Right ventricle myocardium superior (tissue), 1 donor: Measurements from ENCODE around the gene VSTM1. TPM values are rescaled to one million over a fixed set of nuclear protein-coding genes. Genes with fewer than 3 reads are reported as not detected.
"Not testable (repeated sequence)": the region's sequence is repeated elsewhere in the genome, so short reads cannot be mapped to it uniquely, and the experiment has no call there.

ENCODE experiments used
- ATAC-seq: fragments of 200-7000 bp; cut with Tn5 transposase; one replicate; pipeline ENCODE4 v1.9.1; 2020; ENCODE audit warnings: mild to moderate bottlenecking; ENCODE audit not compliant: poor library complexity
- DNase-seq: peaks from one replicate; pipeline ENCODE4 v3.0.0-alpha.2; 2020
- intact Hi-C: fragments of 100-400 bp; cut with DNase I; formaldehyde crosslinking; loops from one replicate; pipeline ENCODE4 v1.11.2; 2022
- total RNA-seq: library from RNA; stranded (reverse); fragmentation: NEBNext Ultra II Directional; extraction: Animal tissue kit (Norgen Biotek cat#: 25700); gene quantifications from one replicate; pipeline ENCODE4 v1.2.1, GENCODE V29; 2021
- donor health status: DM: no; HTN: yes; CAD: no; lungs with severe emphysema.

The VSTM1 gene
- total RNA-seq, 1 donor from 2014 or later = not detected

DNA sequence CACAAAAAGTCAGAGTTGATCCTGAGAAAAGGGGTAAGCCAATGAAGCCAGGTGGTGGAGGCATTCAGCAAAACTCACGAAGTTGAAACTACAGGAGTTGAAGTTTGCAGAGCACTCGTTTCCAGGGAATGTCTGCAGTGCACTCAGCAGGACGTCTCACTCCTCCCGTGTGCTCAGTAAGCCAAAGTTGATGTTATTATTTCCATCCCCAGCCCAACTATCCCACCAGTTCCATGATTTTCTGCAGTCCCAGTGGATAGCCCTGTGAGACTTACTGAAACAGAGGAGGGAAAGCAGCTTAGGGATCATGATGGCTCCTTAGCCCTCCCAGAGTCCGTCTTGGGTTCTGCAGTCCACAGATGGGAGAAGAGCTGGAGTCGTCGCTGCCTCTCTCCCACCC, 17.3 kb upstream of the VSTM1 start, which contains the start of gene TARM1:
Gene TARM1, minus strand, starts transcription at position 334 of the 400 bp plus-strand sequence. Its CDS starts 25 bp downstream, at position 309.
- DNase-seq (no peak), ATAC-seq (no peak)
- intact Hi-C loops = no loop called here

GRCh38 chr19:54077334-54077733, 13.6 kb upstream of the VSTM1 start:
- DNase-seq = no peak
- intact Hi-C loops = no loop called here
- ATAC-seq = no peak

DNA sequence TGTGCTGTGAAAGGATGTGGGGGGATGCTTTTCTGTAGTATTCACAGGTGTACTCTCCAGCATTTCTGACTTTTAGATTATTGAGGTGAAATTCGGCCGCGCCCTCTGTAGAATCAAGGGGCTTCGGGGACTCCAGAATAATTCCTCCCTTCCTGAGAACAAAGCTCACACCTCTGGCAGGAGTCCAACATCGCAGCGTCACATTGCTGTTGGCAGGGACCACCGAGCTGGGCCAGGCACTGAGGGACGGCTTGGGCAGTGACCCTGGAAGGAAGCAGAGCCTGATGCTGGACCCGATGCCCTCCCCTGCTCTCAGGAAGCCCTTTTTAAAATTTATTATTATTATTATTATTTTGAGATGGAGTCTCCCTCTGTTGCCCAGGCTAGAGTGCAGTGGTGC, 11.2 kb upstream of the VSTM1 start:
- DNase-seq (no peak), ATAC-seq (no peak)
- intact Hi-C loops = no loop called here

DNA sequence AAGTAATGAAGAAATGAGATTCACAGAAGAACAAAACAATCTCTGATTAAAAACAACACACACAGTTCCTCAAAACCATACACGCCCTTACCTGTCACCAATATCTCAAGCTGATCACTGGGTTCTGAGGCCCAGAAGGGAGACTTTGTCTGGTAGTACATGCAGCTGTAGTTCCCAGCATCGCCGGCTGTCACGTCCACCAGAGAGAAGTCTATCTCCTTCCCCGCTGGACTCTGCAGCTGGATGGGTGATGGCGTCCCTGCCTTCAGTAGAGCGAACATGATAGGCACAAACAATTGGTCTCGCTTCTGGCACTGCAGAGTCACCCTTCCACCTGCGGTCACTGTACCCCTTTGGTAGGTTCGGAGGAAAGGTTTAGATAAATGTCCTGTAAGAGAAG, 10.1 kb upstream of the VSTM1 start:
- ATAC-seq (no peak), DNase-seq (no peak)
- intact Hi-C loops = no loop called here

- DNase-seq = no peak
- intact Hi-C loops = no loop called here
- no peak for ATAC-seq
These were observed 5.8 kb upstream of the VSTM1 start for GRCh38 chr19:54069470-54069869.

GRCh38 chr19:54062643-54063042, 1.1 kb downstream of the VSTM1 start:
- intact Hi-C loops = no loop called here
- peak; percentile 59 for DNase-seq
- ATAC-seq = no peak

DNA sequence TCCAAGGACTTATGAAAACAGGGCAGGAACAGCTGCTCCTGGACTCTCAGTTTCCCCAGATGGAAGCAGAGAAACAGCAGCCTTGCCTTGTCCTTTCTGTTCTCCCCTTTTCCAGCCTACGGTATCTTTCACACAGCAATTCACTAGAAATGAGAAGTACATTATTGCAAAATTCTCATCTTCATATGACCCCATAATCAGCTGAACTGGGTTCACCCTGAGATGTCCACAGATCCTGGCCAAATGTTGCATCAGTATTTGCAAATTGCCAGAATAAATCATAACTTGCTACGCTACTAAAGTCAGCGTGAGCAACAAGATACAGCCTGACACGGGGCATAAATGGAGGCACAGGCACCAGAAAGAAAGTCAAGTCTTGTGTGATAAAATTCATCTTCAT, 16.1 kb downstream of the VSTM1 start:
- intact Hi-C loops = no loop called here
- DNase-seq (no peak), ATAC-seq (no peak)

DNA sequence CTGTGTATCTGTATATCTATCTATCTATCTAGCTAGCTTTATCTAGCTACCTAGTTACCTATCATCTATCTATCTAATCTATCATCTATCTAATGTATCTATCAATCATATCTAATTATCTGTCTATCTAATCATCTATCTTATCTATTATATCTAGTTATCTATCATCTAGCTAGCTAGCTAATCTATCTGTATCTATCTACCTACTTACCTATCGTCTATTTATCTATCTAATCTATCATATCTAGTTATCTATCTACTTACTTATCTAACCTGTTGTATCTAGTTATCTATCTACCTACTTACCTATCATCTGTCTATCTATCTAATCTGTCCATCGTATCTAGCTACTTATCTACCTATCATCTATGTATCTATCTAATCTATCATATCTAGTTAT, 17.9 kb downstream of the VSTM1 start:
- DNase-seq (no peak), ATAC-seq (no peak)
- intact Hi-C loops = no loop called here

DNA sequence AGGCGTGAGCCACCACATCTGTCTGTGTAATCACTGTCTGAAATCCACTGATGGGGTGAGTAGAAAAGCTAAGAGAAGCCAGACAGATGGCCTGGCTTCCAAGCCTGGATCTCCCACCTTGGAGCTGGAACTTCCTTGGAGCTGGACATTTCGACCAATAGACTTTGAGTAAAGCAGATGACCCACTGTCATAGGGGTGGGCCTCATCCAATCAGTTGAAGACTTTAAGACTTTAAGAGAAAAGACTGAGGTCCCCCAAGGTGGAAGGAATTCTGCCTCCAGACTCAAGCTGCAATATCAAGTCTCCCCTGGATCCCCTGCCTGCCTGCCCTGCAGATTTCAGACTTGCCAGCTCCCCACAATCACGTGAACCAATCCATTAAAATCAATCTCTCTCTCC, 20.7 kb downstream of the VSTM1 start:
- no peak for ATAC-seq
- no peak for DNase-seq
- intact Hi-C loops = no loop called here

DNA sequence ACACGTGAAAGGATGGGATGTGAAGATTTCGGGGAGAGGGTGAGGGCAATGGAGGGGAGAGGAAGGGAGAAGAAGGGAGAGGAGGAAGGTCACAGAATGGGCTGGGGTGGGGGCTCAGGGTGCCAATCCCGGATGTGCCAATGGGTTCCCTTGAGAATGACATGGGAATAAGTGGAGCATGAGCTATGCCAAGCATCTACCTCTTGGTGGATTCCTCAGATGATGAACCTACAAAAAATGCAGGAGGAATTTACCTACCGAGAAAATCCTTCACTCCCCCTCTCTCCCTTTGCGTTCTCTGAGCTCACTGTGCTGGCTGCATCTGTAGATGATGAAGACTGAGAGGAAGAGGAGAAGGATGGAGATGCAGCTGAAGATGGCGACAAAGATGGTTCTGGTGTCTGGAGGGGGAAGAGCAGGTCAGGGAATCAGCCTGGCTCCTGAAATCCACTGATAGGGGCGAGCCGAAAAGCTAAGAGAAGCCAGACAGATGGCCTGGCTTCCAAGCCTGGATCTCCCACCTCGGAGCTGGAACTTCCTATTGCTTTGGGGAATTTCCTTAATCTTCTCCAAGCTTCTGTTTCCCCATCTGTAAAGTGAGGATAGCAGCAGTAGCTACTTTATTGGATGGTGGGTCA, 21.6 kb downstream of the VSTM1 start:
- ATAC-seq (no peak), DNase-seq (no peak)

DNA sequence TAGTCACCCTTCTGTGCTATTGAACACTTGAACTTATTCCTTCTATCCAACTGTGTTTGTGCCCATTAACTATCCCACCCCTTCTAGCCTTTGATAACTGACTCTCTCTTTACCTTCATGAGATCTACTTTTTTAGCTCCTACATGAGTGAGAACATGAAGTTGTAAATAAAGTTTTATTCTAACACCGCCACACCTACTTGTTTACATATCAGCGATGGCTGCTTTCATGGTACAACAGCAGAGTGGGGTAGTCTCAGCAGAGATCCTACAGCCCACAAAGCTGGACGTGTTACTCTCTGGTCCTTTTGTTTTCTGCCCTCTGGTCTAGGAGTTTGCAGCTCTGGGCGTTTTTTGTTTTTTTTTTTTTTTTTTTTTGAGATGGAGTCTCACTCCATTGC, 23.7 kb downstream of the VSTM1 start:
- ATAC-seq (no peak), DNase-seq (no peak)
- intact Hi-C loops = no loop called here

More for the DNA sequence above, 21.6 kb downstream of the VSTM1 start:
- intact Hi-C loops = no loop called here

DNA sequence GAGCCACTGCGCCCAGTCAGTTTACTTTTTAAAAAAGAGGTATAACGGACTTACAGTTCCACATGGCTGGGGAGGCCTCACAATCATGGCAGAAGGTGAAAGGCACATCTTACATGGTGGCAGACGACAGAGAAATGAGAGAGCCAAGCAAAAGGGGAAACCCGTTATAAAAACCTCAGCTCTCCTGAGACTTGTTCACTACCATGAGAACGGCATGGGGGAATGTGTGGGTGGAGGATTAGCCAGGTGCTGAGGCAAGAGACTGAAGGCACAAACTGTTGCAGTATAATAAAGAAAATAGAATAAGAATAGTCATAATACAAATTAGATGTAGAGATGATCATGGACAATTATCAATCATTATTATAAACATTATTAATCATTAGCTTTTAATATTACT, 27.2 kb downstream of the VSTM1 start:
- DNase-seq, ATAC-seq, intact Hi-C loops: not testable (repeated sequence)

DNA sequence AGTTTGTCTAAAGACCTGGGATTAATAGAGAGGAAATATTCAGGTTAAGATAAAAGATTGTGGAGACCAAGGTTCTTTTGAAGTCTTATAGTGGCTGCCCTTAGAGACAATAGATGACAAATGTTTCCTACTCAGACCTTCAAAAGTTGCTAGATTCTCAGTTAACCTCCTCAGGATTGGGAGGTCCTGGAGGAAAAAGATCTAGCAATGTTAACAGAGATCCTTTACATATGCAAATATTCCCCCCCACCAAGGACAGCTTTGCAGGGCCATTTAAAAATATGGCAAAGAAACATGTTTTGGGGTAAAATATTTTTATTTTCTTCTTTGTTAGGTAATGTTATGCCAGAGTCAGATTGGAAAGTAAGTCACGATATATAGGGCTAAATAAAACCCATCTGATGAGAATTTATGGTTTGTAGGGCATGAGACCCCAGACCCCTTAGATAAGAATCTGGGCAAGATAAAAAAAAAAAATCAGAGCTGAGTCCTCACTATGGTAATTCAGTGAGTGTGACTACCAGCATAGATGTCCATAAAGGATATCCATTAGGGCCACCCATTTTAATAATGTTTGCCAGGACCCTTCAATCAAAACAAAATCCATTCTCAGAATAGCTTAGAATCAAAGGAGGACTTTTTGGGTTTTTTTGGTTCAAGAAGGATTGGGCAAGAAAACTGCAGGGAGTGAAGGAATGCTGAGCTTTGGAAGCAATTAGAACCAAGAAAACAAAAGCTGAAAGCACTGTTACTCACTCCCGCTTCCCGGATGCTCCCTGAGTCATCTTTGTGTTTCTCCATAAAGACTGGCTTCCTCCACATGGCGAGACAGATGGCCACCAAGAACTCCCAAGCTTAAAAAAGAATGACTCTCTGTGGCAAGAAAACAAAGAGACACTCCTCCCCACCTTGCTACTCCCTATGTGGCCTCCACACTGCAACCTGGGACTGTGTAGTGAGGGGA, 28.2 kb downstream of the VSTM1 start:
- no peak for ATAC-seq
- intact Hi-C loops = no loop called here

DNA sequence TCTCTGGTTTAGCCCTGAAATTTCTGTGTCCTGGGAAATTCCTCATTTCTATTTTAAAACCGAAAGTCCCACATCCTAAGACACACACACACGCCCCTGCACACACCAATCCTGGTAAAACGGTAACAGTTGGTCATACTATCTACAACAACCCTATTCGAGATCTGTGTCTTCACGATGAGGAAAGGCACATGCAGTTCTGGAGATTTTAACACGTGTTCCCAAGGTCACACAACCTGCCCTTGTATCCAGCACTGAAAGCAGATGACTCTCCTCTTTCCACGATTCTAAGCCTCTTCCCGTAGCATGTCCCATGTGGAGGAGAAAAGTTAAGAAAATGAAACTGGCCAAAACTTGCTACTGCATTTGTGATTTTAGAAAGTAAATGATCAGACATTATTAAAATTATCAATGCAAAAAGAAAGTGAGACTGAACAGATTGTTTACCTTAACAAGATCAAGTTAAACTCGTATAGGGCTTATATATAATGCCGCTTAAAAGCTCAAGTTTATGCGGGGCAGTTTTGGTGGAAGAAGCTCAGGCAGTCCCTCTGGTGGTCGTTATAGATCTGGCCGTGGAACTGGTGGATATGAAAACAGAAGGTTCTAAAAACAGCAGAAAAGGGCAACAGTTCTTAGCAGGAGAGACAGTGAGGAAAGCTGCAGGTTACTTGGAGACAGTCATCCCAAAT, 32.7 kb downstream of the VSTM1 start:
- intact Hi-C loops = no loop called here
- DNase-seq (no peak), ATAC-seq (no peak)

More for the DNA sequence above, 28.2 kb downstream of the VSTM1 start:
- no peak for DNase-seq

- intact Hi-C loops = no loop called here
- ATAC-seq (no peak), DNase-seq (no peak)
These were observed 33.7 kb downstream of the VSTM1 start for GRCh38 chr19:54029930-54030490.

GRCh38 chr19:54029301-54029700, 34.4 kb downstream of the VSTM1 start:
- DNase-seq (no peak), ATAC-seq (no peak)
- intact Hi-C loops = no loop called here

DNA sequence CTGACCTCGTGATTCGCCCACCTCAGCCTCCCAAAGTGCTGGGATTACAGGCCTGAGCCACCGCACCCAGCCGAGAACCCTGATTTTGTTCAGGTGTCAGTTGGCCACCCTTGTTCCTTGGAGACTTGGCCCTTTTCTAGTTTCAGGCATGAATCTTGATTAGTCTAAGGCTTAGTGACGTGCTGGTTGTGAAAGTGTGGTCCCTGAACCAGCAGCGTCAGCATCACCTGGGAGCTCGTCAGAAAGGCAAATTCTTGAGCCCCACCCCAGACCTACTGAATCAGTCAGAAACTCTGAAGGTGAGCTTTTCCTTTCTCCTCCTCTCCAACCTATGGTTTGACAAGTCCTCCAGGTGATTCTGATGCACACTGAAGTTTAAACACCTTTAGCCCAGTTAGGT, 37.0 kb downstream of the VSTM1 start:
- DNase-seq (no peak), ATAC-seq (no peak)
- intact Hi-C loops = no loop called here

DNA sequence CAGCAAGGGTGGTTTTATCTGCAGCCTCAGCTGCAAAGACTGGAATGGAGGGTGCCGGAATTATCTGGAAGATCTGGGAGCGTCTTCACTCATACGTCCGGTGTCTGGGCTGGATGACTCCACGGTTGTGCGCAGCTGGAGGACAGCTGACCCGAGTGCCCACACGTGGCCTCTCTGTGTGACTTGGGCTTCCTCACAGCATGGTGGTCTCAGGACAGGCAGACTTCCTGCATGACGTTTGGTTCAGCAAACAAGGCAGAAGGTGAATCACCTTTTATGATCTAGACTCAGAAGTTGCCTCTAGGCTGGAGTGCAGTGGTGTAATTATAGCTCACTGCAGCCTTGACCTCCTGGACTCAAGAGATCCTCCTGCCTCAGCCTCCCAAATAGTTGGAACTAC, 39.0 kb downstream of the VSTM1 start:
- intact Hi-C loops = loop anchor here (2.0 to 5.0 kb wide), 3 partner anchors 117 to 232 kb away; partner anchors contain the start of gene CACNG7
- DNase-seq = no peak
- no peak for ATAC-seq

- intact Hi-C loops = loop anchor here (5.0 kb wide), 2 partner anchors 116 to 231 kb away; partner anchors contain the start of gene CACNG7
- ATAC-seq (no peak), DNase-seq (no peak)
These were observed 40.5 kb downstream of the VSTM1 start for GRCh38 chr19:54023191-54023590.
